ENCODE data around the gene ELP6. TPM values are rescaled to one million over a fixed set of nuclear protein-coding genes. Genes with fewer than 3 reads are reported as not detected.
A peak's percentile ranks its signal among the peaks of the same experiment; 100 is the strongest.
"Not testable (repeated sequence)": the region's sequence is repeated elsewhere in the genome, so short reads cannot be mapped to it uniquely, and the experiment has no call there.

Gene ELP6
- total RNA-seq, 2 experiments from 2014 or later = 46.6 to 48.8 TPM

DNA sequence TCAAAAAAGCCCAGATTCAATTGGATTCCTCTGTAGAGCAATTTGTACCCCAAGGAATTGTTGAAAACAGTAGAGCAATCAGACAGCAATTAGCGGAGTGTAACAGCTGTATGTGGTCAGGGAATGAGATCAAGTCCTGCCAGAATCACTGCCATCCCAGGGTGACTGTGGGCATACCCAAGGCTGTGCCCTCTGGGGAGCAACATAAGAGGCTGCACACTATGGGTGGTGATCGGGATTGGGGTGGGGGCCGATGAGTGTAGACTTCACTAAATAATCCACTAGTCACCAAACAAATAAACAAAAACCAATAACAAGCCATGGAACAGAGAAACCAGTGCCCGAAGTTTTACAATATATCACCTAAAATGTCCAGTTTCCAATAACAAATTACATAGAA is 12.1 kb upstream of the ELP6 start:
- H3K27me3 Mint-ChIP-seq = peaks cover 3% of the 10 kb centered on the region
- peaks cover 9% of the 10 kb centered on the region for H3K4me1 Mint-ChIP-seq
- H3K9me3 Mint-ChIP-seq (ENCODE audit: low read depth) = peaks cover 4% of the 10 kb centered on the region
- peaks cover 4% of the 10 kb centered on the region for H3K36me3 Mint-ChIP-seq
- DNase-seq (no peak), ATAC-seq (no peak)
- CTCF ChIA-PET = interaction anchor here (1.1 to 2.6 kb wide), 3 partner anchors 12 to 280 kb away, joined by 3 to 7 read pairs (median 4); partner anchors contain the start of gene ELP6
- no peak overlapping the region for H3K4me3 Mint-ChIP-seq
- H3K27ac Mint-ChIP-seq = no peak overlapping the region

DNA sequence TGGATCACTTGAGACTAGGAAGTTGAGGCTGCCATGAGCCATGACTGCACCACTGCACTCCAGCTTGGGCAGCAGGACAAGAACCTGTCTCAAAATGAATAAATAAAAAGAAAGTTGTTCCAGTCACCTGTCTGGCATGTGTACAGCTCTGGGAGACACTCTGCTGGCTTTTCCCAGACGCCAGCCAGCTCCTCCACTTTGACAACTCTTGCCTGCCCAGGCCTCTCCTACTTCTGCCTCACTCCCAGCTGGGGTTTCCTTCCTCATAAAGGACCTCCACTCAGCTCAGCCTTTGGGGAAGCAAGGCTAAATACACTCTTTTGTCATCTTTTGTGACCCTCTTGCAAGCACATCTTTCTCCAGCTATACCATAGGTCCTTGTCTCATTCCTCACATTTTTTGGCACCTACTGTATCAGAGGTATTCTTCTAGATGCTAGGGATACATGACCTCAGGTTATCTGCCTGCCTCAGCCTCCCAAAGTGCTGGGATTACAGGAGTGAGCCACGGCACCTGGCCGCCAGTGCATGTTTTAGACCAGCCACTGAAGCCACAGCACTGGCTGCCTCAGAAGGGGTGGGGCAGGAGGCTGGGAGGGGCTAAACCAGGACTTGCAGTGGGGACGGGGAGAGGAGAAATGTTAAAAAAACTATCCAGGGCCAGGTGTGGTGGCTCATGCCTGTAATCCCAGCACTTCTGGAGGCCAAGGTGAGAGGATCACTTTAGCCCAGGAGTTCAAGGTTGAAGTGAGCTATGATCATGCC is 10.0 kb upstream of the ELP6 start:
- peaks cover 4% of the 10 kb centered on the region for H3K36me3 Mint-ChIP-seq
- no peak overlapping the region for H3K4me3 Mint-ChIP-seq
- H3K9me3 Mint-ChIP-seq (ENCODE audit: low read depth) = peaks cover 4% of the 10 kb centered on the region
- peaks cover 9% of the 10 kb centered on the region for H3K4me1 Mint-ChIP-seq
- ATAC-seq (no peak), DNase-seq (no peak)
- CTCF ChIA-PET = interaction anchor here (0.6 to 4.8 kb wide), 15 partner anchors 17 to 466 kb away, joined by 3 to 75 read pairs (median 5); partner anchors contain the start of gene DHX30
- H3K27ac Mint-ChIP-seq = no peak overlapping the region
- peaks cover 6% of the 10 kb centered on the region for H3K27me3 Mint-ChIP-seq

DNA sequence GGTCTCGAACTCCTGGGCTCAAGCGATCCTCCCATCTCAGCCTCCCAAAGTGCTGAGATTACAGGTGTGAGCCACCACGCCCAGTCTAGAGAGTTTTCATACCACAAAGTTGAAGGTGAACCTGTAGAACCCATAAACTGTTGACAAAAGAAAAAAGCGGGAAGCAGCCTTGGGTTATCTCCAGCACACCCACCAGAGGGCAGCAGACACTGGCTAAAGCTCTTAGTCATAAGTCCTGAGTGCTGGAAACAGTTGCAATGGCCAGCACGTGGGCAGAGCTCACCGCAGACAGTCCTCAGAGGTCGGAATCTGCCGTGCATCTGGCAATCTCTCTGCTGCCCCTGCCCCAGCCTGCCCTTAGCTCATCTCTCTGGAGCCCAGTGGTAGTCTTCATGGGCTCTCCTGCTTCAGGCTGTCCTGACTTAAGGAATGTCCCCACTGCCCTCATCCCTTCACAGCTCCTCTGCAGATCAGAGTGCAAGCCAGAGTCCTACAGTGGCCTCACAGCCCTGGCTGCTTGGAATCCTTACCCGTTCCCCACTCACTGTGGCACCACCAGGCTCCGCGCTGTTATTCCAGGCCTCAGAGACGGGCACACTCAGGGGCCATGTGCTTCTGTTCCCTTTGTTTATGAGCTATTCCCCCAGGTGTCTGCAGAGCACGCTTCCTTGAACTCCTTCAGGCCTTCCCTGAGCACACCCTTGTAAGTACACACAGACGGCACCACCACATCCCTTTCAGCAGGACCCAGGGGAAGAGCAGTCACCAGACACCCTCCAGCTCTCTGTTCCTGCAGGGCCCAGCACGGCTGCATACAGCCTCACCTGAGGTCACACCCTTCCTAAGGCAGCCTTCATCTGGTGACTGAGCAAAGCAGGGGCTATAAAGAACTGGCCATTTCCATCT is 8.8 kb upstream of the ELP6 start:
- peak overlapping the region; percentile 26 for H3K27ac Mint-ChIP-seq
- CTCF ChIA-PET = interaction anchor here (0.5 to 4.8 kb wide), 35 partner anchors 8 to 672 kb away, joined by 3 to 75 read pairs (median 4); partner anchors contain the start of genes CSPG5, DHX30, ELP6 and SMARCC1
- H3K4me3 Mint-ChIP-seq = no peak overlapping the region
- peaks cover 2% of the 10 kb centered on the region for H3K27me3 Mint-ChIP-seq
- H3K9me3 Mint-ChIP-seq (ENCODE audit: low read depth) = no peaks in the 10 kb centered on the region
- ATAC-seq (peak; percentile 92), DNase-seq (peak; percentile 89)
- peaks cover 9% of the 10 kb centered on the region for H3K4me1 Mint-ChIP-seq
- no peaks in the 10 kb centered on the region for H3K36me3 Mint-ChIP-seq

DNA sequence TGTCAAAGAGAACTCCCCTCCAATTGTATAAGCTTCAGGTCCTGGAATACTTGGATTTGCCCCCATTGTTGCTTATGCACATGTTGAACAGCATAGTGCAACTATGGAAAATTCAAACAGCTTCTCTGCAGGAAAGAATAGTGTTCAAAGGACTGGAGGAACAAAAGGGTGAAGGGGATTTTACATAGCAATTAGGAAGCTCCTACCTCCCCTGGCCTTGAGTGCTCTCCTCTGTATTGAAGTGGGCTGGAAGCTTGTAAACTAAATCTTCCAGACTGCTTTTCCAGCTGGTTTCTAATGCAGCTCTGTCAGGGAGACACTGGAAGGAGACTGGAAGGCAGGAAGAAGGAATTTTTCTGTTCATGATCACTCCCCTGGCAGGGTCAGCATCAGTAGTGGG is 7.2 kb upstream of the ELP6 start:
- no peaks in the 10 kb centered on the region for H3K9me3 Mint-ChIP-seq (ENCODE audit: low read depth)
- ATAC-seq = no peak
- CTCF ChIA-PET = interaction anchor here (0.9 to 4.8 kb wide), 9 partner anchors 57 to 631 kb away, joined by 3 to 75 read pairs (median 5); partner anchors contain the start of gene CSPG5
- peaks cover 2% of the 10 kb centered on the region for H3K27me3 Mint-ChIP-seq
- DNase-seq = no peak
- H3K36me3 Mint-ChIP-seq = no peaks in the 10 kb centered on the region
- peaks cover 9% of the 10 kb centered on the region for H3K4me1 Mint-ChIP-seq
- no peak overlapping the region for H3K4me3 Mint-ChIP-seq
- no peak overlapping the region for H3K27ac Mint-ChIP-seq

DNA sequence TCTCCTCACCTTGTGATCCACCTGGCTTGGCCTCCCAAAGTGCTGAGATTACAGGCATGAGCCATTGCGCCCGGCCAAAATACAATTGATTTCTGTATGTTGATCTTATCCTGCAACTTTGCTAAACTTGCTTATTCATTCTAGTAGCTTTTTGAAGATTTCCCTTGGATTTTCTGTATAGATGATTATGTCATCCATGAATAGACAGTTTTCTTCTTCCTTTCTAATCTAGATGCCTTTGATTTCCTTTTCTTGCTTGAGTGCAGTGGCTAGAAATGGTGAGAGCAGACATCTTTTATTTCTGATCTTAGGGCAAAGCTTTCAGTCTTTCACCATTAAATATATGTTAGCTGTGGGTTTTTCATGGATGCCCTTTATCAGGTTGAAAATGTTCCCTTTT is 4.4 kb upstream of the ELP6 start:
- H3K27ac Mint-ChIP-seq = no peak overlapping the region
- no peak overlapping the region for H3K4me3 Mint-ChIP-seq
- CTCF ChIA-PET = interaction anchor here (1.0 kb wide), 1 partner anchor 47 kb away, joined by 3 read pairs; no protein-coding TSS in a partner anchor
- peaks cover 2% of the 10 kb centered on the region for H3K27me3 Mint-ChIP-seq
- peaks cover 13% of the 10 kb centered on the region for H3K4me1 Mint-ChIP-seq
- DNase-seq = no peak
- no peaks in the 10 kb centered on the region for H3K9me3 Mint-ChIP-seq (ENCODE audit: low read depth)
- ATAC-seq = no peak
- no peaks in the 10 kb centered on the region for H3K36me3 Mint-ChIP-seq

DNA sequence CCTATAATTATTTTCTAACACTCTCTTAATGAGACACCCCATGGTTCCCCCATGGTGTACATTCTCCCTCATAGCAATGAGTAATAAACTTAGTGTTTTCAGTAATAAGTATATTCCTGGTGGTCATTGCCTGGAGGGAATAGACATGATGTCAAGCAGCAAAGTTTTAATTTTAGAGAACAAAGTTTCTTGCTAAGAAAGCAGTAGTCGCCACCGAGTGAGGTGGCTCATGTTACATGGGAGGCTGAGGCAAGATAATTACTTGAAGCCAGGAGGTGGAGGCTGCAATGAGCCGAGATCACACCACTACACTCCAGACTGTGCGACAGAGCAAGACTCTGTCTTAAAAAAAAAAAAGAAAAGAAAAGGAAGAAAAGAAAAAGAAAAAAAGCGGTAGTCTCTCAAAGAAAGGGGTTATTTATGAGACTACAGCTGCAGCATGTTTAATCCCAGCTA is 2.4 kb upstream of the ELP6 start:
- Mint-ChIP-seq H3K36me3 (peaks cover 3% of the 10 kb centered on the region), H3K27me3 (peaks cover 2% of the 10 kb centered on the region), H3K9me3 (ENCODE audit: low read depth) (no peaks in the 10 kb centered on the region), H3K4me3 (no peak overlapping the region), H3K4me1 (peaks cover 19% of the 10 kb centered on the region), H3K27ac (no peak overlapping the region)
- CTCF ChIA-PET = interaction anchor here (0.7 to 1.5 kb wide), 5 partner anchors 40 to 642 kb away, joined by 3 read pairs; partner anchors contain the start of gene SCAP
- no peak for ATAC-seq
- DNase-seq = no peak

DNA sequence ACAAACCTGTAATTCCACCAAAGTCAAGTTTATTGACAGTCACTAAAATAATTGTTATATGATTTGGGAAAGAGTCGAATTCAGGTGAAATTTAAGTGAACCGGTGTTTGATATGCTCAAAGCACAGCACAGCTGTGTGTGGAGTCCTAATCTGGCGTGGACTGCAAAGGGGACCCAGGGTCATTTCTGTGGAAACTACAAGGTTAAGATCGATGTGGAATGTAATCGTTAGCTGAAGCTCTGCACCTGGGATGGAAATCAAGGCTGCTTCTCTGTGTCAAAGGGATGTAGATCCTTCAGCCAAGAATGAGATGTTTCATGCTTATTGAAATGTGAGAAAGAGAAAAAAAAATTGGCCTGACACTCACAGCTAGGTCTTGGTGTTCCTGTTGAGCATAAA is 1.6 kb upstream of the ELP6 start:
- peaks cover 21% of the 10 kb centered on the region for H3K4me1 Mint-ChIP-seq
- H3K27ac Mint-ChIP-seq = peak overlapping the region; percentile 50
- peaks cover 8% of the 10 kb centered on the region for H3K36me3 Mint-ChIP-seq
- DNase-seq (no peak), ATAC-seq (no peak)
- CTCF ChIA-PET = interaction anchor here (0.7 to 1.2 kb wide), 3 partner anchors 94 to 292 kb away, joined by 3 read pairs; no protein-coding TSS in a partner anchor
- H3K9me3 Mint-ChIP-seq (ENCODE audit: low read depth) = no peaks in the 10 kb centered on the region
- peaks cover 2% of the 10 kb centered on the region for H3K27me3 Mint-ChIP-seq
- H3K4me3 Mint-ChIP-seq = peak overlapping the region; percentile 43

DNA sequence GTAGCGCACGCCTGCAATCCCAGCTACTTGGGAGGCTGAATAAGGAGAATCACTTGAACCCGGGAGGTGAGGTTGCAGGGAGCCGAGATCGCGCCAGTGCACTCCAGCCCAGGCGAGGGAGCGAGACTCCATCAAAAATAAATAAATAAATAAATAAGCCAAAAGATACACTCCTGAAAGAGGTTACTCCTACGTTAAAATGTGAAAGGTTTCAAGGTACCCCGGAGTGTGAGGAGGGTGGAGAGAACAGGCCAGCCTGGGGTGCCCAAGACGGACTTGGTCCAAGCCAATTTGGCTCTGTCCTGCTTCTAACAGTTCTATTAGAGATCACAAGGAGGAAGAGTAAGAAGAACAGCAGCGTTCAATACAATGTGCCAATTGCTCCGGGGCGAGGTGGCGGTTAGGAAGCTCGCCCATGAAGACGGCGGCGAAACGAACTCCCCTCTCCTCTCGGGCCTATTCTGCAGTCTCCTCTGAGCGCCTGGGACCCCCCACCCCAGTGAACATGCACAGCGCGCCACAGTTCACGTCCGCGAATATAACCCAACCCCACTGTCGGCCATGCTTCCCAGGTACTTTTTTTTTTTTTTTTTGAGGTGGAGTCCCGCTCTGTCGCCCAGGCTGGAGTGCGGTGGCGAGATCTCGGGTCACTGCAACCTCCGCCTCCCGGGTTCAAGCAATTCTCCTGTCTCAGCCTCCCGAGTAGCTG is 942 bp downstream of the ELP6 start:
- H3K27me3 Mint-ChIP-seq = no peaks in the 10 kb centered on the region
- ATAC-seq (peak; percentile 21), DNase-seq (peak; percentile 62)
- H3K4me1 Mint-ChIP-seq = peaks cover 21% of the 10 kb centered on the region
- H3K27ac Mint-ChIP-seq = peak overlapping the region; percentile 99
- H3K9me3 Mint-ChIP-seq (ENCODE audit: low read depth) = no peaks in the 10 kb centered on the region
- peak overlapping the region; percentile 97 for H3K4me3 Mint-ChIP-seq
- CTCF ChIA-PET = interaction anchor here (0.5 to 1.8 kb wide), 14 partner anchors 9 to 940 kb away, joined by 3 to 15 read pairs (median 3); partner anchors contain the start of gene SCAP
- peaks cover 18% of the 10 kb centered on the region for H3K36me3 Mint-ChIP-seq

DNA sequence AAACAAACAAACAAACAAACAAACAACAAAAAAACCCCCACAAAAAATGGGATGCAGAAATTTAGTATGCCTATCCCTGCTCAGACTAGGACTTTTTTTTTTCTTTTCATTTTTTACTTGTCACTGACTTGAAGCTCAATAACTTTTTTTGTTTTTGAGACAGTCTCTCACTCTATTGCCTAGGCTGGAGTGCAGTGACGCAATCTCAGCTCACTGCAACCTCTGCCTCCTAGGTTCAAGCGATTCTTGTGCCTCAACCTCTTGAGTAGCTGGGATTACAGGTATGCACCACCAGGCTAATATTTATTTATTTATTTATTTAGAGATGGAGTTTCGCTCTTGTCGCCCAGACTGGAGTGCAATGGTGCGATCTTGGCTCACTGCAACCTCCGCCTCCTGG is 8.2 kb downstream of the ELP6 start:
- H3K27ac Mint-ChIP-seq; DNase-seq; H3K9me3 Mint-ChIP-seq (ENCODE audit: low read depth); CTCF ChIA-PET; H3K4me3 Mint-ChIP-seq; ATAC-seq; H3K4me1 Mint-ChIP-seq; H3K27me3 Mint-ChIP-seq: not testable (repeated sequence)
- peaks cover 27% of the 10 kb centered on the region for H3K36me3 Mint-ChIP-seq

DNA sequence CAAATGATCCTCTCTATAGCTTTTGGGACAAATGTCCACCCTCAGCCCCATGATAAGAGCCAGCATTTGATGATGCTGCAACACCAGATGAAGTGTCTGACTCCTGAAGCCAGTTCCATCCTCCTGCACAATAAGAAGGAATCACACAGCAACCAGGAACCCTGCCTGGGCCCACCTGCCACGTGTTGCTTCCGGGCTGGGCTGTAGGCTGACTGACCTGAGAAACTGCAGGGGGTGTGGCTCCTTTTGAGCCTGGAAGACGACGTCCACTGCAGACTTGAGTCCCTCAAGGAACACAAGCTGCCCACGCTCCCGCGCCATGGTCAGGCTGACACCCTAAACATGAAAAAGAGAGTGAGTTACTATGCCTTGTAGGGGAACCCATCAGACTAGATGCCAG is 9.4 kb downstream of the ELP6 start:
- Mint-ChIP-seq H3K27me3 (no peaks in the 10 kb centered on the region), H3K27ac (no peak overlapping the region), H3K36me3 (peaks cover 26% of the 10 kb centered on the region), H3K4me1 (no peaks in the 10 kb centered on the region), H3K9me3 (ENCODE audit: low read depth) (no peaks in the 10 kb centered on the region), H3K4me3 (no peak overlapping the region)
- CTCF ChIA-PET = no interaction called here
- DNase-seq = no peak
- ATAC-seq = no peak

DNA sequence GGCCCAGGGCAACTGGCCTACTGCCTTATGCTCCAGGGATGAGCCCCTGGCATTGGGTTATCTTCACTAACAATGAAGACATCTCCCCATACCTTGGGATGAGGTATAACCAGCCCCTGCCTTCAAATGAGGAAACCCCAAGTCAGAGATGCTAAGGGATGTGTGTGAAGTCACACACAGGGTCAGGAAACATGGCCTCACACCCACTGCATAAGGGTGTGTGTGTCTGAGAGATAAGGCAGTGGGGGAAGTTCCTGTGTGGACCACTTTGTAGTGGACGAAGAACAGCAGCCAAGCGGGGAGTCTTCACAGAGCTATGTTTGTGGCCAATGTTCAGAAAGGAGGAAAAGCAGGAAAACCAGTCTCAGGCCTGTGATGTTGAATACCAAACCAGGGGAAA is 10.5 kb downstream of the ELP6 start:
- Mint-ChIP-seq H3K27ac (no peak overlapping the region), H3K27me3 (no peaks in the 10 kb centered on the region), H3K9me3 (ENCODE audit: low read depth) (no peaks in the 10 kb centered on the region), H3K36me3 (peaks cover 30% of the 10 kb centered on the region), H3K4me1 (no peaks in the 10 kb centered on the region), H3K4me3 (no peak overlapping the region)
- DNase-seq (no peak), ATAC-seq (no peak)
- CTCF ChIA-PET = interaction anchor here (1.0 kb wide), 1 partner anchor 10 kb away, joined by 3 read pairs; no protein-coding TSS in a partner anchor

DNA sequence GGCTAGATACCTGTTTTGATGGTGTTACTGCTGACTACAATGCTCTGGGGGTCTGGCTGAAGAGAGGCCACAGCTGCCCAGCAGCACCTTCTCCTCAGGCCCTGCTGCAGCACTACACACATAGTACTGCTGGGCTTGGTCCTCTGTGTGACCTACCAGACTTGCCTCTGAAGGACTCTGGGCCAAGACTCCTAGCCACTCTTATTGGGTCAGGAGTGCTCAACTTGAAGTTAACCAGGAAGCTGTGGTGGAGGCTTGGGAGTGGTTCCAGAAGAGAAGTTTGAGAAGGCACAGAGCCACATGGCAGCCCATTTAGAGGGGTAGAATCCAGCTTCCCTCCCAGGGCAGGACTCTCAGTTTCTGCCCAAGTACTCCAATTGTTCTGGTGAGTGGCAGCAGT is 16.6 kb downstream of the ELP6 start:
- no peak for DNase-seq
- Mint-ChIP-seq H3K4me1 (no peaks in the 10 kb centered on the region), H3K4me3 (no peak overlapping the region), H3K9me3 (ENCODE audit: low read depth) (no peaks in the 10 kb centered on the region), H3K27ac (no peak overlapping the region), H3K27me3 (no peaks in the 10 kb centered on the region), H3K36me3 (peaks cover 29% of the 10 kb centered on the region)
- no peak for ATAC-seq
- CTCF ChIA-PET = no interaction called here
